ENCODE data around the gene C16orf82.

DNA sequence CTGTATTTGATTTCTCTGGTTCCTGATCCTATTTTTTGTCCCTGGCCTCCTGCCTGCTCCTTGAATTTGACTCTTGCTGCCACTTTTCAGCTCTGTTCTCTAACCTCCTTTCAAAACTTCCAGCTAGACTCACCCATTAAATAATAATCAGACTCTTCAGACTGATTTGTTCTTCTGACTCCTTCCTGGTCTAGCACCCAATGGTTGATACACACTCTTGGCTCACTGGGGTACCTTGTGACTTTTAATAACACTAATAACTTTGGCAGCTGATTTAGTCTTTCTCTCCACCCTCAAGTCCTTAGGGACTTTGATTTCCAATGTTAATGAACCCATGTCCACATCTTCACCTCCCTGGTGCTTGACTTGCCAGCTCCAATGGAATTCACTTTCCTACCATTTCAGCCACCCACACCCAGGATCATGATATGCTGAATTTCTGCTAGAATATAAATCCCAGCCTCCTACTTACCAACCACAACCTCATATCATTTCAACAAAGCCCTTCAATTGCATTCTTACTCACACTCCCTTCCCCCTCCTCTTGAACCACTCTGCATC, 19.7 kb upstream of the C16orf82 start:
- TF ChIP-seq, protein P1, sequence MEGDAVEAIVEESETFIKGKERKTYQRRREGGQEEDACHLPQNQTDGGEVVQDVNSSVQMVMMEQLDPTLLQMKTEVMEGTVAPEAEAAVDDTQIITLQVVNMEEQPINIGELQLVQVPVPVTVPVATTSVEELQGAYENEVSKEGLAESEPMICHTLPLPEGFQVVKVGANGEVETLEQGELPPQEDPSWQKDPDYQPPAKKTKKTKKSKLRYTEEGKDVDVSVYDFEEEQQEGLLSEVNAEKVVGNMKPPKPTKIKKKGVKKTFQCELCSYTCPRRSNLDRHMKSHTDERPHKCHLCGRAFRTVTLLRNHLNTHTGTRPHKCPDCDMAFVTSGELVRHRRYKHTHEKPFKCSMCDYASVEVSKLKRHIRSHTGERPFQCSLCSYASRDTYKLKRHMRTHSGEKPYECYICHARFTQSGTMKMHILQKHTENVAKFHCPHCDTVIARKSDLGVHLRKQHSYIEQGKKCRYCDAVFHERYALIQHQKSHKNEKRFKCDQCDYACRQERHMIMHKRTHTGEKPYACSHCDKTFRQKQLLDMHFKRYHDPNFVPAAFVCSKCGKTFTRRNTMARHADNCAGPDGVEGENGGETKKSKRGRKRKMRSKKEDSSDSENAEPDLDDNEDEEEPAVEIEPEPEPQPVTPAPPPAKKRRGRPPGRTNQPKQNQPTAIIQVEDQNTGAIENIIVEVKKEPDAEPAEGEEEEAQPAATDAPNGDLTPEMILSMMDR (IDR thresholded peaks at IDR 0.05; ENCODE audit: borderline replicate concordance, extremely low read depth, low read length, poor library complexity, severe bottlenecking), result no peak
- TF ChIP-seq EZH2 (IDR thresholded peaks at IDR 0.05; ENCODE audit: borderline replicate concordance, low read depth, low read length, severe bottlenecking), result no peak

Measured in DND-41 (cell line).